ENCODE results near the gene TPGS2. TPM values are rescaled to one million over a fixed set of nuclear protein-coding genes. Genes with fewer than 3 reads are reported as not detected.

Gene TPGS2
- polyA plus RNA-seq, 1 donor = 140 TPM

DNA sequence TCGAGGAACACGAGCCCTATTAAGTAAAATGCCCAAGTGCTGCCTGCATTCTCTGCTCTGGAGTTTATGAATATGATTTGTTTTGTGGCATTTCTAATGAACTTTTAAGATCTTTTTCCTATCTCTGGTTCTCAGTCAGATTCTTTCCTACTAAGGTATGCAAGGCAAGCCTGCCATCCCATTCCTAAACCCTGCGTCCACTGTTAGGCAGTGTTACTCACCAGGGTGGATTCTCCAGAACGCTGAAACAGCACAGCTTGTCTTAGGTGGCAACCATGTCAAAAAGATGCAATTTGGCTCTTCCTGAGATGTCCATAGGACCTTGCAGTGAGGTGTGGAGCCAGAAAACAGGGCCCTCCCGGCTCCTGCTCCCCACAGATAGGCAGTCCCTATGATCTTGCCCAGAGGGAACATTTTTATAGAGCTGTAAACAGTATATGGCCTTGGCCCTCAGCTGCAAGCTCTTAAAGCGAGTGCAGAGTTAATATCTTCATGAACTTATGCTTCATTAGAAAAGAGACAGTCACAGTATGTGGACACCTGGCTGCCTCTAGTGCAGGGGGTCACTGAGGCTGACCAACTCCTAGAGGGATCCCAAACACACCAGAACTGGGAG is 84.4 kb downstream of the TPGS2 start:
- no peak for DNase-seq

Other genes starting within 250 kb of the TPGS2 start
- gene KIAA1328, start 125 bp upstream of the TPGS2 start, polyA plus RNA-seq (ENCODE audit: insufficient read length) = 15.0 TPM

Data from left kidney (tissue), 2 donors.